AG04450 (cell line): Measurements from ENCODE around the gene ST6GALNAC3. TPM values are rescaled to one million over a fixed set of nuclear protein-coding genes. Genes with fewer than 3 reads are reported as not detected.

ENCODE experiments used
- CTCF ChIA-PET: fragments of 300-600, 350-600 bp; formaldehyde crosslinking; extraction: SDS; loops from one replicate; lab custom pipeline; 2022; ENCODE audit warnings: antibody characterized with exemption, inconsistent platforms; lab: Charles Lee
- POLR2A ChIA-PET: fragments of 350-600 bp; formaldehyde crosslinking; extraction: SDS; loops from one replicate; lab custom pipeline; 2021; ENCODE audit warnings: antibody characterized with exemption, inconsistent platforms; lab: Yijun Ruan, JAX
- DNase-seq: peaks from one replicate; pipeline ENCODE4 v3.0.0-alpha.2; 2011; ENCODE audit warnings: low read depth, low spot score
- H3K27ac ChIP-seq: one replicate; pipeline ENCODE4 v1.5.1; 2012; ENCODE audit warnings: low read depth, low read length, control low read depth
- H3K27me3 ChIP-seq: one replicate; pipeline ENCODE4 v1.6.0; 2012; ENCODE audit warnings: low read length; ENCODE audit not compliant: control insufficient read depth, insufficient read depth
- H3K4me3 ChIP-seq: 2 replicates; pipeline ENCODE4 v1.5.1; 2011; ENCODE audit warnings: mild to moderate bottlenecking, low read depth, low read length, control low read depth
- H3K9me3 ChIP-seq: 2 replicates; pipeline ENCODE4 v1.5.1; 2012; ENCODE audit warnings: low read length; ENCODE audit not compliant: control insufficient read depth, insufficient read depth
- CTCF ChIP-seq: IDR thresholded peaks from 2 replicates; pipeline ENCODE4 v1.5.1; 2011; ENCODE audit warnings: low read depth, low read length, control low read depth, inconsistent platforms
- polyA plus RNA-seq: library from polyadenylated mRNA; depleted of rRNA; stranded (reverse); fragments of >200 nt; gene quantifications from 2 replicates; pipeline ENCODE4 v1.2.3, GENCODE V29; 2011

ST6GALNAC3 gene
- polyA plus RNA-seq, 1 experiment: 2.1 TPM

- Histone ChIP-seq H3K9me3 (no peaks in the 10 kb centered on the region), H3K4me3 (no peak overlapping the region), H3K27me3 (no peaks in the 10 kb centered on the region), H3K27ac (no peak overlapping the region)
- no peak for TF ChIP-seq CTCF
- ChIA-PET POLR2A (no interaction called here), CTCF (no interaction called here)
- DNase-seq: no peak
These were observed 388.7 kb downstream of the ST6GALNAC3 start for GRCh38 chr1:76463278-76463677.

GRCh38 chr1:76463849-76464248 is 389.3 kb downstream of the ST6GALNAC3 start:
- ChIA-PET POLR2A (no interaction called here), CTCF (no interaction called here)
- H3K4me3 ChIP-seq: no peak overlapping the region
- no peak for DNase-seq
- H3K27me3 ChIP-seq: no peaks in the 10 kb centered on the region
- no peak for TF ChIP-seq CTCF
- H3K27ac ChIP-seq: no peak overlapping the region
- no peaks in the 10 kb centered on the region for H3K9me3 ChIP-seq

GRCh38 chr1:76465030-76465429 is 390.5 kb downstream of the ST6GALNAC3 start:
- H3K27ac ChIP-seq: no peak overlapping the region
- no peaks in the 10 kb centered on the region for H3K27me3 ChIP-seq
- no peak for DNase-seq
- H3K4me3 ChIP-seq: no peak overlapping the region
- CTCF ChIA-PET: no interaction called here
- H3K9me3 ChIP-seq: no peaks in the 10 kb centered on the region
- POLR2A ChIA-PET: no interaction called here
- TF ChIP-seq CTCF: no peak

DNA sequence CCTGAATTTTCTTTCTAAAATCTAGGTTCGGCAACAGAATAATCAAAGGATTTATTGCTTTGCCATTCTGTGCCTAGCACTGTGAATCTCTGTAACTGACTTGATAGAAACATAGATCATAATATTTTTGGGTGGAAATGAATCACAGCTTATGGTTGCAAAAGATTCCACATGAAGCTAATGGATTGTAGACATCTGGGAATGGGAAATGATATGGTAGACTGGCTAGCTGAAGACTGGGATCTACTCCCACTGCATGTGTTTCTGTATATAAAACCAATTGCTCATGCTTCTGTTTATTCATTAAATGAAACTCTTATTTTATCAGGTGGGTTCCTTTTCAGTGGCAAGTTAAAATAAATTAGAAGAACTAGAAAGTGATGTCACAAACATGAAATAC is 395.6 kb downstream of the ST6GALNAC3 start:
- no peak for DNase-seq
- POLR2A ChIA-PET: no interaction called here
- CTCF ChIA-PET: interaction anchor here (0.6 kb wide), 1 partner anchor 124 kb away, joined by 3 read pairs; no protein-coding TSS in a partner anchor
- Histone ChIP-seq H3K9me3 (no peaks in the 10 kb centered on the region), H3K27ac (no peak overlapping the region), H3K27me3 (no peaks in the 10 kb centered on the region), H3K4me3 (no peak overlapping the region)
- no peak for TF ChIP-seq CTCF

GRCh38 chr1:76471536-76471935 is 397.0 kb downstream of the ST6GALNAC3 start:
- H3K9me3 ChIP-seq: no peaks in the 10 kb centered on the region
- DNase-seq: no peak
- no peak for TF ChIP-seq CTCF
- ChIA-PET POLR2A (no interaction called here), CTCF (no interaction called here)
- no peak overlapping the region for H3K27ac ChIP-seq
- no peak overlapping the region for H3K4me3 ChIP-seq
- H3K27me3 ChIP-seq: no peaks in the 10 kb centered on the region
